SK-N-SH (cell line): ENCODE results near the gene KHNYN.

Experiments used
- GABPA ChIP-seq: IDR thresholded peaks from 2 replicates; pipeline ENCODE4 v1.4.0; 2012; ENCODE audit warnings: low read depth, mild to moderate bottlenecking
- TAF1 ChIP-seq: IDR thresholded peaks from 2 replicates; pipeline ENCODE4 v1.6.1; 2012; ENCODE audit warnings: low read depth, mild to moderate bottlenecking, low read length, moderate library complexity, borderline replicate concordance
- TF ChIP-seq, protein P1 (sequence below): IDR thresholded peaks from 2 replicates; pipeline ENCODE4; 2012
- TF ChIP-seq, protein P2 (sequence below): fragments of 200-600 bp; sonication (generic); IDR thresholded peaks from 2 replicates; pipeline ENCODE4 v1.6.1; 2017; ENCODE audit warnings: antibody characterized with exemption, mild to moderate bottlenecking, moderate library complexity

DNA sequence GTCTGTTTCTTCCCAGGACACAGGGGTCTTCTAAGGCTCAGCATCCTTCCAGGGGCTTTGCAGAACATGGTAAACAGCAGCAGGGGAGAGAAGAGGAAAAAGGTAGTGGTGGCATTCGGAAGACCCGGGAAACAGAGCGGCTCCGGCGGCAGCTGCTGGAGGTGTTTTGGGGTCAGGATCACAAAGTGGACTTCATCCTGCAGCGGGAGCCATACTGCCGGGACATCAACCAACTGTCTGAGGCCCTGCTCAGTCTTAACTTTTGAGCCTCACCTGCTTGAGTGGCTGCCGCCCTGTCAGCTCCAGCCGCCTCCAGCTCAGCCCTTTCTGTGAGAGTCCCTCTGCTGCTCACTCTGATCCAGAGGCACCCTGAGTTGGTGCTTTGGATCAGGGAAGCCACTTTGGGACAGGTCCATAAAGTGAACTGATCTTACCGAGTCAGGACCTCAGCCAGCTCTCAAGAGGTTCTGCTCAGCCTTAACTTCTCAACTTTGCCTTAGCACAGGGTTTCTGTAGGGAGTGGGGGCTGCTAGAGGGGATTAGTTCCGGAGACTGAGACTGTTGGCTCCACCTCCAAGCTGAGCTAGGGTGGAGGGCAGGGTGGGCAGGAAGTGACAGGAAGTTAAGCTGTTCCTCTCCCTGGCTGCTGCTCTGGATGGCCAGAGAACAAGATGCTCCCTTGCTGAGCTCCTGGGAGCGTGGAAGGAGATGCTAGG is 7.4 kb downstream of the KHNYN start:
- TF ChIP-seq TAF1, result no peak
- no peak for TF ChIP-seq GABPA
- TF ChIP-seq, protein P1, sequence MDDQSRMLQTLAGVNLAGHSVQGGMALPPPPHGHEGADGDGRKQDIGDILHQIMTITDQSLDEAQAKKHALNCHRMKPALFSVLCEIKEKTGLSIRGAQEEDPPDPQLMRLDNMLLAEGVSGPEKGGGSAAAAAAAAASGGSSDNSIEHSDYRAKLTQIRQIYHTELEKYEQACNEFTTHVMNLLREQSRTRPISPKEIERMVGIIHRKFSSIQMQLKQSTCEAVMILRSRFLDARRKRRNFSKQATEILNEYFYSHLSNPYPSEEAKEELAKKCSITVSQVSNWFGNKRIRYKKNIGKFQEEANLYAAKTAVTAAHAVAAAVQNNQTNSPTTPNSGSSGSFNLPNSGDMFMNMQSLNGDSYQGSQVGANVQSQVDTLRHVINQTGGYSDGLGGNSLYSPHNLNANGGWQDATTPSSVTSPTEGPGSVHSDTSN, result no peak
- TF ChIP-seq, protein P2, sequence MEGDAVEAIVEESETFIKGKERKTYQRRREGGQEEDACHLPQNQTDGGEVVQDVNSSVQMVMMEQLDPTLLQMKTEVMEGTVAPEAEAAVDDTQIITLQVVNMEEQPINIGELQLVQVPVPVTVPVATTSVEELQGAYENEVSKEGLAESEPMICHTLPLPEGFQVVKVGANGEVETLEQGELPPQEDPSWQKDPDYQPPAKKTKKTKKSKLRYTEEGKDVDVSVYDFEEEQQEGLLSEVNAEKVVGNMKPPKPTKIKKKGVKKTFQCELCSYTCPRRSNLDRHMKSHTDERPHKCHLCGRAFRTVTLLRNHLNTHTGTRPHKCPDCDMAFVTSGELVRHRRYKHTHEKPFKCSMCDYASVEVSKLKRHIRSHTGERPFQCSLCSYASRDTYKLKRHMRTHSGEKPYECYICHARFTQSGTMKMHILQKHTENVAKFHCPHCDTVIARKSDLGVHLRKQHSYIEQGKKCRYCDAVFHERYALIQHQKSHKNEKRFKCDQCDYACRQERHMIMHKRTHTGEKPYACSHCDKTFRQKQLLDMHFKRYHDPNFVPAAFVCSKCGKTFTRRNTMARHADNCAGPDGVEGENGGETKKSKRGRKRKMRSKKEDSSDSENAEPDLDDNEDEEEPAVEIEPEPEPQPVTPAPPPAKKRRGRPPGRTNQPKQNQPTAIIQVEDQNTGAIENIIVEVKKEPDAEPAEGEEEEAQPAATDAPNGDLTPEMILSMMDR, result no peak; the same call in 1 of the 2 replicates
